RWPE2 (cell line): ENCODE data around the gene SLC38A4.

ENCODE experiments used
- ATAC-seq: fragments of 200-7000 bp; cut with Tn5 transposase; 3 replicates; pipeline ENCODE4 v1.9.1; 2021; ENCODE audit warnings: low read depth
- DNase-seq: peaks from one replicate; pipeline ENCODE4 v3.0.0-alpha.2; 2020; ENCODE audit warnings: low spot score
- H3K27ac ChIP-seq: fragments of 450-650 bp; 2 replicates; pipeline ENCODE4 v1.5.1; 2017; ENCODE audit warnings: mild to moderate bottlenecking; ENCODE audit not compliant: poor library complexity, severe bottlenecking
- H3K27me3 ChIP-seq: fragments of 250-450 bp; sonication (Bioruptor Pico); 2 replicates; pipeline ENCODE4 v1.5.1; 2021; ENCODE audit warnings: mild to moderate bottlenecking, moderate library complexity; ENCODE audit not compliant: insufficient read depth, poor library complexity, severe bottlenecking
- H3K36me3 ChIP-seq: fragments of 250-450 bp; sonication (Bioruptor Pico); 2 replicates; pipeline ENCODE4 v1.5.1; 2020; ENCODE audit warnings: low read depth, mild to moderate bottlenecking, moderate library complexity
- H3K4me1 ChIP-seq: fragments of 250-450 bp; sonication (Bioruptor Pico); 2 replicates; pipeline ENCODE4 v1.5.1; 2021; ENCODE audit warnings: mild to moderate bottlenecking, moderate library complexity; ENCODE audit not compliant: insufficient read depth, poor library complexity, severe bottlenecking
- H3K4me3 ChIP-seq: fragments of 250-450 bp; sonication (Bioruptor Pico); 2 replicates; pipeline ENCODE4 v1.5.1; 2021; ENCODE audit warnings: mild to moderate bottlenecking, moderate library complexity; ENCODE audit not compliant: severe bottlenecking
- H3K9me3 ChIP-seq: fragments of 250-450 bp; sonication (Bioruptor Pico); 2 replicates; pipeline ENCODE4 v1.5.1; 2021; ENCODE audit warnings: mild to moderate bottlenecking, moderate library complexity; ENCODE audit not compliant: severe bottlenecking
- TF ChIP-seq, protein P1 (sequence below): fragments of 450-650 bp; IDR thresholded peaks from one replicate; pipeline ENCODE4 v1.5.1; 2017; ENCODE audit warnings: mild to moderate bottlenecking, moderate library complexity; ENCODE audit not compliant: poor library complexity, severe bottlenecking

The SLC38A4 gene

DNA sequence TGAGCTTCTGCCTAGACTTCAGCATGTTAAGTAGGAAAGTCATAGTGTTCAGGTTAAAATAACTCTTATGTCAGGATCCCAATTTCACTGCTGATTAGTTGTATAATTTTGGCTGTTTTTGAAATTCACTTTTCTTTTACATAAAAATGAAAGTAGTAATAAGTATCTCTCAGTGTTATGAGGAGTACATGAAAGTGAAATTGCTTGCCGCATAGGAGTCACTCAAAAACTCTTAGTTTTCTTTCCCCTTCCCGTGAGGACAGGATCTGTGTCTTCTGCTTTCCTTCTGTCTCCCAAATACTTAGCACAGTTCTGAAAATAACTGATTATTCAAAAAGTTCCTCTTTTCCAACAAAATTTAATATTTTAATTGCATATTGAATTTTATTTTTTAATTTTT, 100.5 kb downstream of the SLC38A4 start:
- no peaks in the 10 kb centered on the region for H3K9me3 ChIP-seq
- no peaks in the 10 kb centered on the region for H3K27me3 ChIP-seq
- H3K27ac ChIP-seq, result no peak overlapping the region
- no peak for ATAC-seq
- H3K4me3 ChIP-seq, result no peak overlapping the region
- no peaks in the 10 kb centered on the region for H3K4me1 ChIP-seq
- TF ChIP-seq, protein P1, sequence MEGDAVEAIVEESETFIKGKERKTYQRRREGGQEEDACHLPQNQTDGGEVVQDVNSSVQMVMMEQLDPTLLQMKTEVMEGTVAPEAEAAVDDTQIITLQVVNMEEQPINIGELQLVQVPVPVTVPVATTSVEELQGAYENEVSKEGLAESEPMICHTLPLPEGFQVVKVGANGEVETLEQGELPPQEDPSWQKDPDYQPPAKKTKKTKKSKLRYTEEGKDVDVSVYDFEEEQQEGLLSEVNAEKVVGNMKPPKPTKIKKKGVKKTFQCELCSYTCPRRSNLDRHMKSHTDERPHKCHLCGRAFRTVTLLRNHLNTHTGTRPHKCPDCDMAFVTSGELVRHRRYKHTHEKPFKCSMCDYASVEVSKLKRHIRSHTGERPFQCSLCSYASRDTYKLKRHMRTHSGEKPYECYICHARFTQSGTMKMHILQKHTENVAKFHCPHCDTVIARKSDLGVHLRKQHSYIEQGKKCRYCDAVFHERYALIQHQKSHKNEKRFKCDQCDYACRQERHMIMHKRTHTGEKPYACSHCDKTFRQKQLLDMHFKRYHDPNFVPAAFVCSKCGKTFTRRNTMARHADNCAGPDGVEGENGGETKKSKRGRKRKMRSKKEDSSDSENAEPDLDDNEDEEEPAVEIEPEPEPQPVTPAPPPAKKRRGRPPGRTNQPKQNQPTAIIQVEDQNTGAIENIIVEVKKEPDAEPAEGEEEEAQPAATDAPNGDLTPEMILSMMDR, result no peak
- no peaks in the 10 kb centered on the region for H3K36me3 ChIP-seq
- DNase-seq, result no peak

DNA sequence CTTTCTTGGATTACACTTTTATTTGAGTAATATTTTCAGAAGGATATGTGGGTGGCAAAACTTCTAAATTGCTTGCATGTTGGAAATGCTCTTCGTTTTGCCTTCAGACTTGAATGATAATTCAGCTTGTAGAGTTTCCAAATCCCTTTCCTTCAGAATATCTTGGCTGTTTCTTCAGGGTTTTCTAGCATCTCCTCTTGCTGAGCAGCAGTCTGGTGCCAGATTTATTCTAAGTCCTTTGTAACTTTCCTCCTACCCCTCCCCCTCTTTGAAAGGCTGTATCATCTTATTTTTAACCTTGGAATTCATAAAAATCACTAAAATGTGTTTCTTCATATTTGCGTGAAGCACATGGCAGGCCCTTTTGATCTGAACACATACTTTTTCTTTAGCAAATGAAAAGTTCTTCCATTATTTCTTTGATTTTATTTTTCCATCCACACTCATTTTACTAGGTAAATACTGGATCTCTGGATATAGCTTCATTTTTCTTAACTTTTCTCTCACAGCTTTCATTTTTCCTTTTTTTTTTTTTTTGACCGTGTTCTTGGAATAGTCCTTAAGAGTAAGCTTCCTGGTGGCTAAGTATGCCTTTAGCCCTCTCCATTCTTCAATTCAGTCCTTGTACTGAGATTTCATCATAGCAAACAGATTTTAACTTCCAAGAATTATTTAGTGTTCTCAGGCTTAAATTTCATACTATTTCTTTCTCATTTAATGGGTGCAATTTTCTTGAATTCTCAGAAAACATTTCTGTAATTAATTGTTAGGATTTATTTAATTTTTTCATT, 102.0 kb downstream of the SLC38A4 start:
- H3K4me1 ChIP-seq, result no peaks in the 10 kb centered on the region

GRCh38 chr12:46722394-46723185, 103.2 kb downstream of the SLC38A4 start:
- ATAC-seq, result no peak
- no peak for DNase-seq
- TF ChIP-seq, protein P1, result no peak
- H3K4me3 ChIP-seq, result no peak overlapping the region
- H3K27me3 ChIP-seq, result no peaks in the 10 kb centered on the region
- H3K9me3 ChIP-seq, result no peaks in the 10 kb centered on the region
- no peaks in the 10 kb centered on the region for H3K4me1 ChIP-seq
- H3K27ac ChIP-seq, result no peak overlapping the region
- H3K36me3 ChIP-seq, result no peaks in the 10 kb centered on the region

More for the DNA sequence above, 102.0 kb downstream of the SLC38A4 start:
- Histone ChIP-seq H3K27me3 (no peaks in the 10 kb centered on the region), H3K27ac (no peak overlapping the region), H3K4me3 (no peak overlapping the region), H3K9me3 (no peaks in the 10 kb centered on the region), H3K36me3 (no peaks in the 10 kb centered on the region)
- DNase-seq, result no peak
- ATAC-seq, result no peak
- TF ChIP-seq, protein P1, result no peak

DNA sequence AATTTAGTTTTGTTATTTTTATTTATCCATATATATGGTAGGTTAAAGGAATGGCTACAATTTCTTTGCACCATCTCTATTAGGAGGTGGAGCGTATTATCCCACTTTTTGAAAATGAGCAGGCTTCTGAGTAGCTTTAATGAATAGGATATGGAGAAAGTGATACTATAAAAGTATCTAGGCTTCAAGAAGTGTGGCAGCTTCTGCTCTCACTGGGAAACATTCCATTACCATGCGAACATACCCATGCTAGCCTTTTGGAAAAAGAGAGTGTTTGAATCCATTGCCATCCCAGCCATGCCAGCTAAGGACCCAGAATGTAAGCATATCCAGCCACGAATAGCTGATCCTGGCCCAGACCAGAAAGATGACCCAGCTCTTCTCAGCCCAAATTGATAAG, 107.3 kb downstream of the SLC38A4 start:
- Histone ChIP-seq H3K4me1 (no peaks in the 10 kb centered on the region), H3K4me3 (no peak overlapping the region), H3K27me3 (no peaks in the 10 kb centered on the region), H3K9me3 (no peaks in the 10 kb centered on the region), H3K27ac (no peak overlapping the region), H3K36me3 (no peaks in the 10 kb centered on the region)
- DNase-seq (no peak), ATAC-seq (no peak)
- TF ChIP-seq, protein P1, result no peak
